Measurements from ENCODE around the gene PICALM. TPM values are rescaled to one million over a fixed set of nuclear protein-coding genes. Genes with fewer than 3 reads are reported as not detected.

PICALM gene
- total RNA-seq: 100 to 1,000 TPM; 148 to 244 (median 221) TPM

- peak within 1 kb of the TSS; percentile 78 to 97 (median 86) for H3K4me3 ChIP-seq
- WGBS, 2 donors (ENCODE audit: low coverage in 1 of 2): 1% methylated on average over 31 of the region's 48 CpGs; no CpG with 5 or more reads in 1 of the 2 donors
- TF ChIP-seq POLR2A (IDR thresholded peaks at IDR 0.05) (peak; percentile 88), CTCF (IDR thresholded peaks at IDR 0.05) (no peak), POLR2AphosphoS5 (IDR thresholded peaks at IDR 0.05) (peak; percentile 92 to 94 (median 93)), EP300 (IDR thresholded peaks at IDR 0.05; ENCODE audit: low read depth) (peak; percentile 12)
- H3K9me3 ChIP-seq: no peaks in the 10 kb centered on the region
- H3K36me3 ChIP-seq: no peaks in the 10 kb centered on the region
- H3K27me3 ChIP-seq: no peaks in the 10 kb centered on the region
- in situ Hi-C loops (cut with MboI; ENCODE audit: low pct_ligation_motif_present in 1 of 4, low pct_unique_long_range_greater_than_20kb in 1 of 4, low sequenced_read_pairs in 3 of 4) (no loop called here), intact Hi-C loops (cut with DNase I; ENCODE audit: low total_unique reads) (no loop called here)
- peak; percentile 98 for DNase-seq
- peak within 1 kb of the TSS; percentile 95 to 99 (median 96) for H3K27ac ChIP-seq
- H3K4me1 ChIP-seq: peaks cover under 1 to 37% (median 30%) of the 10 kb centered on the region in 4 donors
Observed at GRCh38 chr11:86068951-86069407, at the start of gene PICALM. PICALM (minus strand) TSS chr11:86069084; CDS start chr11:86068780, 304 bp downstream.

GRCh38 chr11:86118253-86118652, 49.4 kb upstream of the PICALM start:
- no peak for DNase-seq
- intact Hi-C loops (cut with DNase I; ENCODE audit: low total_unique reads): no loop called here
- WGBS, 2 donors (ENCODE audit: low coverage in 1 of 2): 76% methylated on average over 2 of the region's 2 CpGs; no CpG with 5 or more reads in 1 of the 2 donors

GRCh38 chr11:86117712-86118063, 48.8 kb upstream of the PICALM start:
- Histone ChIP-seq H3K27me3 (no peaks in the 10 kb centered on the region), H3K36me3 (no peaks in the 10 kb centered on the region), H3K27ac (no peak overlapping the region), H3K4me3 (no peak overlapping the region), H3K9me3 (no peaks in the 10 kb centered on the region), H3K4me1 (peaks cover 0 to 3% (median 2%) of the 10 kb centered on the region in 4 donors)
- TF ChIP-seq POLR2A (IDR thresholded peaks at IDR 0.05) (no peak), POLR2AphosphoS5 (IDR thresholded peaks at IDR 0.05) (no peak), EP300 (IDR thresholded peaks at IDR 0.05; ENCODE audit: low read depth) (no peak), CTCF (IDR thresholded peaks at IDR 0.05) (no peak)
- WGBS, 2 donors (ENCODE audit: low coverage in 1 of 2): 80 to 94% methylated on average over 1 of the region's 1 CpG
- in situ Hi-C loops (cut with MboI; ENCODE audit: low pct_ligation_motif_present in 1 of 4, low pct_unique_long_range_greater_than_20kb in 1 of 4, low sequenced_read_pairs in 3 of 4): no loop called here
- intact Hi-C loops (cut with DNase I; ENCODE audit: low total_unique reads): no loop called here
- no peak for DNase-seq

More at GRCh38 chr11:86118253-86118652, 49.4 kb upstream of the PICALM start:
- in situ Hi-C loops (cut with MboI; ENCODE audit: low pct_ligation_motif_present in 1 of 4, low pct_unique_long_range_greater_than_20kb in 1 of 4, low sequenced_read_pairs in 3 of 4): no loop called here
- TF ChIP-seq POLR2A (IDR thresholded peaks at IDR 0.05): no peak
- Histone ChIP-seq H3K27me3 (peaks cover 3% of the 10 kb centered on the region), H3K27ac (peak overlapping the region in 2 of 4 donors; percentile 34 to 44), H3K9me3 (no peaks in the 10 kb centered on the region), H3K4me3 (no peak overlapping the region), H3K36me3 (no peaks in the 10 kb centered on the region), H3K4me1 (peaks cover 0 to 3% (median 2%) of the 10 kb centered on the region in 4 donors)

- Histone ChIP-seq H3K4me1 (peaks cover 0 to 3% (median 2%) of the 10 kb centered on the region in 4 donors), H3K4me3 (no peak overlapping the region), H3K27me3 (no peaks in the 10 kb centered on the region), H3K36me3 (no peaks in the 10 kb centered on the region), H3K27ac (peak overlapping the region in 1 of 4 donors; percentile 32), H3K9me3 (no peaks in the 10 kb centered on the region)
- 86 to 92% methylated on average over 4 to 5 of the region's 5 CpGs for WGBS, 2 donors (ENCODE audit: low coverage in 1 of 2)
- TF ChIP-seq POLR2AphosphoS5 (IDR thresholded peaks at IDR 0.05) (no peak), POLR2A (IDR thresholded peaks at IDR 0.05) (no peak), CTCF (IDR thresholded peaks at IDR 0.05) (no peak), EP300 (IDR thresholded peaks at IDR 0.05; ENCODE audit: low read depth) (no peak)
- in situ Hi-C loops (cut with MboI; ENCODE audit: low pct_ligation_motif_present in 1 of 4, low pct_unique_long_range_greater_than_20kb in 1 of 4, low sequenced_read_pairs in 3 of 4): no loop called here
- DNase-seq: no peak
- intact Hi-C loops (cut with DNase I; ENCODE audit: low total_unique reads): no loop called here
Observed at GRCh38 chr11:86117001-86117711, 48.3 kb upstream of the PICALM start.
